GM23338 (cell line): ENCODE measurements around the gene TSPAN5. TPM values are rescaled to one million over a fixed set of nuclear protein-coding genes. Genes with fewer than 3 reads are reported as not detected.

Experiments
- ATAC-seq: fragments of 200-7000 bp; cut with Tn5 transposase; 3 replicates; pipeline ENCODE4 v1.9.1; 2020
- DNase-seq: peaks from one replicate; pipeline ENCODE4 v3.0.0-alpha.2; 2015; ENCODE audit warnings: low spot score
- H2AFZ ChIP-seq: fragments of 200-600 bp; sonication (generic); 2 replicates; pipeline ENCODE4 v1.8.0; 2016; ENCODE audit warnings: antibody characterized with exemption, mild to moderate bottlenecking, moderate library complexity
- H3F3A ChIP-seq: fragments of 200-600 bp; sonication (generic); replicated peaks from 2 replicates; pipeline ENCODE4 v1.8.0; 2017; ENCODE audit warnings: antibody characterized with exemption, mixed run types, low read depth
- H3K27ac ChIP-seq: fragments of 200-600 bp; sonication (generic); 2 replicates; pipeline ENCODE4 v1.6.1; 2016; ENCODE audit warnings: low read depth
- H3K27me3 ChIP-seq: fragments of 200-600 bp; sonication (generic); 2 replicates; pipeline ENCODE4 v1.8.0; 2016; ENCODE audit warnings: mild to moderate bottlenecking, mixed run types, moderate library complexity; ENCODE audit not compliant: insufficient read depth
- H3K36me3 ChIP-seq: fragments of 200-600 bp; sonication (generic); 2 replicates; pipeline ENCODE4 v1.8.0; 2016; ENCODE audit warnings: mild to moderate bottlenecking; ENCODE audit not compliant: insufficient read depth
- H3K4me1 ChIP-seq: fragments of 200-600 bp; sonication (generic); 2 replicates; pipeline ENCODE4 v1.8.0; 2016; ENCODE audit warnings: mild to moderate bottlenecking, moderate library complexity; ENCODE audit not compliant: insufficient read depth
- H3K4me2 ChIP-seq: fragments of 200-600 bp; sonication (generic); 2 replicates; pipeline ENCODE4 v1.7.1; 2017; ENCODE audit warnings: mixed run types
- H3K4me3 ChIP-seq: fragments of 200-600 bp; sonication (generic); 2 replicates; pipeline ENCODE4 v1.6.1; 2016; ENCODE audit warnings: mixed run types
- H3K79me2 ChIP-seq: fragments of 200-600 bp; sonication (generic); replicated peaks from 2 replicates; pipeline ENCODE4 v1.8.0; 2017; ENCODE audit warnings: mild to moderate bottlenecking; ENCODE audit not compliant: insufficient read depth
- H3K9me2 ChIP-seq: fragments of 200-600 bp; sonication (generic); 2 replicates; pipeline ENCODE4 v1.8.0; 2017; ENCODE audit not compliant: insufficient read depth
- H4K20me1 ChIP-seq: fragments of 200-600 bp; sonication (generic); replicated peaks from 2 replicates; pipeline ENCODE4 v1.8.0; 2017; ENCODE audit warnings: mild to moderate bottlenecking; ENCODE audit not compliant: insufficient read depth
- H3K27ac Mint-ChIP-seq: 2 replicates; pipeline ENCODE4 v1.8.0; 2020; ENCODE audit warnings: inconsistent platforms, mild to moderate bottlenecking, moderate library complexity, mixed read lengths
- H3K27me3 Mint-ChIP-seq: 3 replicates; pipeline ENCODE4 v1.8.0; 2022; ENCODE audit warnings: low read depth, mild to moderate bottlenecking, moderate library complexity, mixed read lengths, inconsistent platforms; ENCODE audit not compliant: insufficient read depth, poor library complexity
- H3K36me3 Mint-ChIP-seq: 3 replicates; pipeline ENCODE4 v1.8.0; 2021; ENCODE audit warnings: low read depth, mild to moderate bottlenecking, inconsistent platforms, moderate library complexity, mixed read lengths
- H3K4me1 Mint-ChIP-seq: 3 replicates; pipeline ENCODE4 v1.8.0; 2020; ENCODE audit warnings: mild to moderate bottlenecking, inconsistent platforms, mixed read lengths
- H3K4me3 Mint-ChIP-seq: 3 replicates; pipeline ENCODE4 v1.8.0; 2021; ENCODE audit warnings: moderate library complexity, mild to moderate bottlenecking, inconsistent platforms, mixed read lengths
- H3K9me3 Mint-ChIP-seq: 3 replicates; pipeline ENCODE4 v1.8.0; 2020; ENCODE audit warnings: moderate library complexity, mild to moderate bottlenecking, inconsistent platforms, mixed read lengths
- CREB1 ChIP-seq: fragments of 250-450 bp; sonication (Bioruptor Pico); IDR thresholded peaks from 2 replicates; pipeline ENCODE4 v1.5.0; 2020; ENCODE audit warnings: low read depth, mild to moderate bottlenecking, moderate library complexity
- EZH2 ChIP-seq: fragments of 200-600 bp; sonication (generic); IDR thresholded peaks from one replicate; pipeline ENCODE4 v1.8.0; 2017; ENCODE audit warnings: antibody characterized with exemption, mild to moderate bottlenecking, low read depth; ENCODE audit not compliant: unreplicated experiment
- EZH2phosphoT487 ChIP-seq: fragments of 200-600 bp; sonication (generic); IDR thresholded peaks from one replicate; pipeline ENCODE4 v1.8.1; 2018; ENCODE audit warnings: antibody characterized with exemption; ENCODE audit not compliant: unreplicated experiment
- POLR2AphosphoS5 ChIP-seq: IDR thresholded peaks from 2 replicates; pipeline ENCODE4 v1.6.1; 2016; ENCODE audit warnings: antibody characterized with exemption, low read depth
- STAT1 ChIP-seq: IDR thresholded peaks from one replicate; pipeline ENCODE4 v1.6.1; 2016; ENCODE audit warnings: antibody characterized with exemption; ENCODE audit not compliant: unreplicated experiment
- ZNF331 ChIP-seq: fragments of 250-450 bp; sonication (Bioruptor Pico); IDR thresholded peaks from 2 replicates; pipeline ENCODE4 v1.5.0; 2020; ENCODE audit warnings: low read depth, mild to moderate bottlenecking, moderate library complexity
- polyA plus RNA-seq: library from polyadenylated mRNA; unstranded; fragments of >200 nt; fragmentation: Nextera tagmentation; extraction: Ambion mirVana; gene quantifications from 2 replicates; pipeline ENCODE4 v1.2.1, GENCODE V29; 2016
- total RNA-seq: library from RNA; depleted of rRNA; stranded (reverse); fragments of >200 nt; shearing (Covaris generic); gene quantifications from 2 replicates; pipeline ENCODE4 v1.2.3, GENCODE V29; 2014
- TF ChIP-seq, protein P1 (sequence below): fragments of 250-450 bp; sonication (Bioruptor Pico); IDR thresholded peaks from 2 replicates; pipeline ENCODE4 v1.5.0; 2020; ENCODE audit warnings: mild to moderate bottlenecking, moderate library complexity
- TF ChIP-seq, protein P2 (sequence below): IDR thresholded peaks from 2 replicates; pipeline ENCODE4 v1.6.1; 2016; ENCODE audit warnings: antibody characterized with exemption

The TSPAN5 gene
- total and polyA plus RNA-seq, 2 experiments from 2014 or later: 18.6 to 21.5 TPM

DNA sequence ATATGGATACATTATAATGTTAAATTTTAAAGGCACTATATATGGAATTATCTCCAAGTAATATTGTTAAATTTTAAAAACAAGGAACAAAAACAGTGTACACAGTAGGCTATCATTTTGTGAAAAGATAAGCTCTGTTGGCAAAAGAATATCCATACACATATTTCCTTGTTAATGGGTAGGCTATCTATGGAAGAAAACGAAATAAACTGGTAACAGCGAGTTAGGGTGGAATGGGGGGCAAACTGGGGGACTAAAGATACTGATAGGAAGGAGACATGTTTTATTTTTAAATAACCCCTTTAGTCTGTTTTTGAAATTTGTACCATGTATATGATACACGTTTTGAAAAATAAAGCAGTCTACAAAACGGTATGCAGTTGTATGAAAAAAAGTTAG is 3.6 kb upstream of the TSPAN5 start (continued):
- TF ChIP-seq, protein P1, sequence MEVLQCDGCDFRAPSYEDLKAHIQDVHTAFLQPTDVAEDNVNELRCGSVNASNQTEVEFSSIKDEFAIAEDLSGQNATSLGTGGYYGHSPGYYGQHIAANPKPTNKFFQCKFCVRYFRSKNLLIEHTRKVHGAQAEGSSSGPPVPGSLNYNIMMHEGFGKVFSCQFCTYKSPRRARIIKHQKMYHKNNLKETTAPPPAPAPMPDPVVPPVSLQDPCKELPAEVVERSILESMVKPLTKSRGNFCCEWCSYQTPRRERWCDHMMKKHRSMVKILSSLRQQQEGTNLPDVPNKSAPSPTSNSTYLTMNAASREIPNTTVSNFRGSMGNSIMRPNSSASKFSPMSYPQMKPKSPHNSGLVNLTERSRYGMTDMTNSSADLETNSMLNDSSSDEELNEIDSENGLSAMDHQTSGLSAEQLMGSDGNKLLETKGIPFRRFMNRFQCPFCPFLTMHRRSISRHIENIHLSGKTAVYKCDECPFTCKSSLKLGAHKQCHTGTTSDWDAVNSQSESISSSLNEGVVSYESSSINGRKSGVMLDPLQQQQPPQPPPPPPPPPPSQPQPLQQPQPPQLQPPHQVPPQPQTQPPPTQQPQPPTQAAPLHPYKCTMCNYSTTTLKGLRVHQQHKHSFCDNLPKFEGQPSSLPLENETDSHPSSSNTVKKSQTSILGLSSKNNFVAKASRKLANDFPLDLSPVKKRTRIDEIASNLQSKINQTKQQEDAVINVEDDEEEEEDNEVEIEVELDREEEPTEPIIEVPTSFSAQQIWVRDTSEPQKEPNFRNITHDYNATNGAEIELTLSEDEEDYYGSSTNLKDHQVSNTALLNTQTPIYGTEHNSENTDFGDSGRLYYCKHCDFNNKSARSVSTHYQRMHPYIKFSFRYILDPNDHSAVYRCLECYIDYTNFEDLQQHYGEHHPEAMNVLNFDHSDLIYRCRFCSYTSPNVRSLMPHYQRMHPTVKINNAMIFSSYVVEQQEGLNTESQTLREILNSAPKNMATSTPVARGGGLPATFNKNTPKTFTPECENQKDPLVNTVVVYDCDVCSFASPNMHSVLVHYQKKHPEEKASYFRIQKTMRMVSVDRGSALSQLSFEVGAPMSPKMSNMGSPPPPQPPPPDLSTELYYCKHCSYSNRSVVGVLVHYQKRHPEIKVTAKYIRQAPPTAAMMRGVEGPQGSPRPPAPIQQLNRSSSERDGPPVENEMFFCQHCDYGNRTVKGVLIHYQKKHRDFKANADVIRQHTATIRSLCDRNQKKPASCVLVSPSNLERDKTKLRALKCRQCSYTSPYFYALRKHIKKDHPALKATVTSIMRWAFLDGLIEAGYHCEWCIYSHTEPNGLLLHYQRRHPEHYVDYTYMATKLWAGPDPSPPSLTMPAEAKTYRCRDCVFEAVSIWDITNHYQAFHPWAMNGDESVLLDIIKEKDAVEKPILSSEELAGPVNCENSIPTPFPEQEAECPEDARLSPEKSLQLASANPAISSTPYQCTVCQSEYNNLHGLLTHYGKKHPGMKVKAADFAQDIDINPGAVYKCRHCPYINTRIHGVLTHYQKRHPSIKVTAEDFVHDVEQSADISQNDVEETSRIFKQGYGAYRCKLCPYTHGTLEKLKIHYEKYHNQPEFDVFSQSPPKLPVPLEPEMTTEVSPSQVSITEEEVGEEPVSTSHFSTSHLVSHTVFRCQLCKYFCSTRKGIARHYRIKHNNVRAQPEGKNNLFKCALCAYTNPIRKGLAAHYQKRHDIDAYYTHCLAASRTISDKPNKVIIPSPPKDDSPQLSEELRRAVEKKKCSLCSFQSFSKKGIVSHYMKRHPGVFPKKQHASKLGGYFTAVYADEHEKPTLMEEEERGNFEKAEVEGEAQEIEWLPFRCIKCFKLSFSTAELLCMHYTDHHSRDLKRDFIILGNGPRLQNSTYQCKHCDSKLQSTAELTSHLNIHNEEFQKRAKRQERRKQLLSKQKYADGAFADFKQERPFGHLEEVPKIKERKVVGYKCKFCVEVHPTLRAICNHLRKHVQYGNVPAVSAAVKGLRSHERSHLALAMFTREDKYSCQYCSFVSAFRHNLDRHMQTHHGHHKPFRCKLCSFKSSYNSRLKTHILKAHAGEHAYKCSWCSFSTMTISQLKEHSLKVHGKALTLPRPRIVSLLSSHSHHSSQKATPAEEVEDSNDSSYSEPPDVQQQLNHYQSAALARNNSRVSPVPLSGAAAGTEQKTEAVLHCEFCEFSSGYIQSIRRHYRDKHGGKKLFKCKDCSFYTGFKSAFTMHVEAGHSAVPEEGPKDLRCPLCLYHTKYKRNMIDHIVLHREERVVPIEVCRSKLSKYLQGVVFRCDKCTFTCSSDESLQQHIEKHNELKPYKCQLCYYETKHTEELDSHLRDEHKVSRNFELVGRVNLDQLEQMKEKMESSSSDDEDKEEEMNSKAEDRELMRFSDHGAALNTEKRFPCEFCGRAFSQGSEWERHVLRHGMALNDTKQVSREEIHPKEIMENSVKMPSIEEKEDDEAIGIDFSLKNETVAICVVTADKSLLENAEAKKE (CRISPR knock-in tag): no peak
- TF ChIP-seq STAT1: no peak
- TF ChIP-seq, protein P2, sequence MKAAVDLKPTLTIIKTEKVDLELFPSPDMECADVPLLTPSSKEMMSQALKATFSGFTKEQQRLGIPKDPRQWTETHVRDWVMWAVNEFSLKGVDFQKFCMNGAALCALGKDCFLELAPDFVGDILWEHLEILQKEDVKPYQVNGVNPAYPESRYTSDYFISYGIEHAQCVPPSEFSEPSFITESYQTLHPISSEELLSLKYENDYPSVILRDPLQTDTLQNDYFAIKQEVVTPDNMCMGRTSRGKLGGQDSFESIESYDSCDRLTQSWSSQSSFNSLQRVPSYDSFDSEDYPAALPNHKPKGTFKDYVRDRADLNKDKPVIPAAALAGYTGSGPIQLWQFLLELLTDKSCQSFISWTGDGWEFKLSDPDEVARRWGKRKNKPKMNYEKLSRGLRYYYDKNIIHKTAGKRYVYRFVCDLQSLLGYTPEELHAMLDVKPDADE: no peak

DNA sequence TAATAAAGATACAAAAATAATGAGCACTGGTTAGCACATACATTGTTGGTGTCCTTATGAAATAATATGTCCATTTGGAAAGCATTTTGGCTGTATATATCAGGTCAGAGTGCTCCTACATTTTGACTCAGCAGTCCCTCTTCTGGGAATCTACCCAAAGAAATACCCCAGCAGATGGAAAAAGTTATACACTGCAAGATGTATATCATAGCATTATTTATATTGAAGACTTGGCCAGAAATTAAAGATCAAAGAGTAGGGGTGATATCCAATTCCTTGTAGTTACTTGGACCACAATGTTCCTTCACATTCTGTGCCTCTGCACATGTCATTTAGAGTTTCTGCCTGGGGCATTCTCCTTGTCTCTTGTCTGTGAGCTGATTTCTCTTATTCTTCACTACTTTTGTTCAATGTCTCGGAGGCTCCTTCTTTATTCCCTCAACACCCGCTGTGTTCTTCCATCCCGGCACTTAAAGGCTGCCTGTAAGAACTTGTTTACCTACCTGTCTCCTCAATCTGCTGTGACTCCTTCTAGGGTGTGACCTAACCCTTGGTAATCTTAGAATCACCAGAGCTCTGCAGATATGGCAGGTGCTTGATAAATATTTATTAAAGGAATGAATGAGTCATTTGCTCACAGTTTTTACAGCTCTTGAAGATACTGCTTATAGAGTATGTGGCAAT is 3.1 kb upstream of the TSPAN5 start:
- no peaks in the 10 kb centered on the region for H4K20me1 ChIP-seq
- H3K27ac Mint-ChIP-seq: no peak overlapping the region
- H3K9me2 ChIP-seq: peaks cover 3% of the 10 kb centered on the region; the same call in 1 of the 2 replicates
- H3K9me3 Mint-ChIP-seq: peaks cover 29% of the 10 kb centered on the region
- H3K4me3 Mint-ChIP-seq: peak overlapping the region; percentile 10; the same call in 1 of the 3 replicates
- peaks cover 35% of the 10 kb centered on the region for H3K27me3 ChIP-seq
- H3K36me3 ChIP-seq: 0 out of 2 replicates have a peak, but pooled peaks cover 3% of the 10 kb centered on the region
- DNase-seq: peak; percentile 48
- no peak overlapping the region for H3K27ac ChIP-seq
- peaks cover 7% of the 10 kb centered on the region; the same call in 1 of the 2 replicates for H3F3A ChIP-seq
- peaks cover 32% of the 10 kb centered on the region for H3K36me3 Mint-ChIP-seq
- peak; percentile 5; the same call in 2 of the 3 replicates for ATAC-seq
- H3K4me1 Mint-ChIP-seq: peaks cover 49% of the 10 kb centered on the region
- peaks cover 10% of the 10 kb centered on the region for H3K79me2 ChIP-seq
- H2AFZ ChIP-seq: no peak overlapping the region
- peak overlapping the region; percentile 47 for H3K4me2 ChIP-seq
- peaks cover 32% of the 10 kb centered on the region for H3K27me3 Mint-ChIP-seq
- H3K4me1 ChIP-seq: peaks cover 53% of the 10 kb centered on the region
- no peak overlapping the region for H3K4me3 ChIP-seq
- TF ChIP-seq EZH2phosphoT487 (no peak), POLR2AphosphoS5 (no peak), ZNF331 (CRISPR knock-in tag) (no peak), CREB1 (CRISPR knock-in tag) (no peak), EZH2 (no peak)
- TF ChIP-seq, protein P2: no peak
